SKM-1 treated with dmso at 0.1 percent for 144 hours (cell line): ENCODE results near the gene TRABD2A.
"Not testable (repeated sequence)": the region's sequence is repeated elsewhere in the genome, so short reads cannot be mapped to it uniquely, and the experiment has no call there.

Source experiments
- DNase-seq: peaks from one replicate; lab custom pipeline; 2025; ENCODE audit not compliant: unreplicated experiment; lab: John Stamatoyannopoulos, UW

TRABD2A gene

DNA sequence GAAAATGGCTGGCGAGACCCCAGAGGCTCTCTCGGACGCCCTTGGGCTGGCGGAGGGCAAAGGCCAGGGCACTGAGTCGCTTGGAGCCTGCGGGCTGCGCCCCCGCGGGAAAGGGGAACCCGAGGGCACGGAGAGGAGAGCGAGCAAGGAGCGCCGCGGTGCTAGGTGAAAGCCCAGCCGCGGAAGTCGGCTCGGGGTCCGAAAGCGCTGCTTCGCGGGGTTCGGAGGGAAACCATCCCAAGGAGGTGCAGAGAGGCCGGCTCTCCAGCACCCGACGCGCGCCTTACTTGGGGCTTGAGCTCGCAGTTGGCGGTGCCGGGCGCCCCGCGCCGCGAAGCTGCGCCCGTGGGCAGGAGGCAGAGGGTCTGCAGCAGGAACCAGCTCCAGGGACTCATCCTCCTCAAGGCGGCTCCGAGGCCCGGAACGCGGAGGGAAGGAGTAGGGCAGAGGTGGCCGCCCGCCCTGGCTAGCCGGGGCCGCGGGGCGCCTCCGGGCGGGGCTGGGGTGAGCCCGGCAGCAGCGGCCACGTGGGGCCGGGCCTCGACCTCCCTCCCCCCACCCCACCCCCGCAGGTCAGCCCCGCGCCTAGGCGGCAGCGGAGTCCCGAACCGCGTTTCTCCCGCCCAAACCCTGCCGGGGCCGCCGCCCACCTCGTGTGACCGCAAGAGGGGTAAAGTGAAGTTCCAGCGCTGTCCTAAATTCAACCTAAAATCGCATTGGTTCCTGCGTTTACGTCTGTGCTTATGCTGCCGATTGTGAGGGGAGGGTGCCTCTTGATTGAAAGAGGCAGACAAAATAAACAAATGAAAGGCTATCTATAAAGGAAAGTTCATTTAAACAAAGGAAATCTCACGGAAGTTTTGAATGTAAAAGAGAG is at the start of gene TRABD2A:
TRABD2A (minus strand) TSS at position 440 of the 877 bp plus-strand sequence; CDS start at position 395, 45 bp downstream.
- DNase-seq: no peak

GRCh38 chr2:84927275-84927627 is 46.4 kb upstream of the TRABD2A start:
- DNase-seq: no peak

DNA sequence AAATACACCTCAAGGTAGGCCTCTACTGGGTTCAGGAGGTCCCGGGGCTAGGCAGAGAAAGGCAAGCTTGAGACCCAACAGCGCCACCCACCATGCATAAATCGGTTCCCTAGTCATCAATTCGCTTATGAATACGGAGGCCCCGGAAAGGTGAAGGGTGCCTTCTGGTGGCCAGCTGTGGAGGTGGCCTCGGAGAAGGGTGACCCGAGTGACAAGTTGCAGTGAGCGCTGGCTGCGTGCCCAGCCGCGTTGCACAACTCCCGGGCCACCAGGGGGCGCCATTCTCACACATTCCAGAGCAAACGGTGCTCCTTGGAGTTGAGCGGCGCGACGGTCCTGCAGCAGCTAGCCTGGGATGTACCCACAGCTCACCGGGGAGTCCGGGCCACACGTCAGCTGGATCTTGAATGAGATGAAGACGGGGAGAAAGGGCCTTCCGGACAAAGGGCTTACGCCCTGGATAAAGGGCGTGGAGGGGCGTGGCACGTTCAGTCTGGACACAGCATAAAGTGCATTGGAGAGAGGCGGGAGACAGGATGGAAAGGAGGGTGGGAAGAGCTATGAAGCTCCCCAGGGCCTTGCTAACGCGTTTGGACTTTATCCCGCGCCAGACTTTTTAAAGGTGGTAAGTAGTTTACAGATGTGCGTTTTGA is 45.0 kb upstream of the TRABD2A start:
- DNase-seq: peak; percentile 98

DNA sequence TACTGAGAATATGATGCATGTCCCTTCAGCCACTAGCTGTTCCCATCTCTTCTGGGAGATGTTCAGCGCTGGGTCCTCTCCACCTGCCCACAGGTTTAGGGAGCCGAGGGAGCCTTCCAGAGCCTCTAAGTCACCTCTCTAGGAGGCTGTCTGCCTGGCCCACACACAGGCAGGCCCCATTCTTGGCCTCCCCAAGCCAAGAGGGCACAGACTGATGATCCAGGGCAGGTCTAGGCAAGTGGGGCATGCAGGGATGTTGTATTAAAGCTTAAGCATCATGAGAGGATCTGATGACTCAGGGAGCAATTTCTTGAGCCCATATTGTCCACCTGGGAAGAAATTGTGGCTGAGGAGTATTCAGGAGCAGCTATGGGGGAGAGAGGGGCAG is 44.4 kb upstream of the TRABD2A start:
- DNase-seq: no peak

DNA sequence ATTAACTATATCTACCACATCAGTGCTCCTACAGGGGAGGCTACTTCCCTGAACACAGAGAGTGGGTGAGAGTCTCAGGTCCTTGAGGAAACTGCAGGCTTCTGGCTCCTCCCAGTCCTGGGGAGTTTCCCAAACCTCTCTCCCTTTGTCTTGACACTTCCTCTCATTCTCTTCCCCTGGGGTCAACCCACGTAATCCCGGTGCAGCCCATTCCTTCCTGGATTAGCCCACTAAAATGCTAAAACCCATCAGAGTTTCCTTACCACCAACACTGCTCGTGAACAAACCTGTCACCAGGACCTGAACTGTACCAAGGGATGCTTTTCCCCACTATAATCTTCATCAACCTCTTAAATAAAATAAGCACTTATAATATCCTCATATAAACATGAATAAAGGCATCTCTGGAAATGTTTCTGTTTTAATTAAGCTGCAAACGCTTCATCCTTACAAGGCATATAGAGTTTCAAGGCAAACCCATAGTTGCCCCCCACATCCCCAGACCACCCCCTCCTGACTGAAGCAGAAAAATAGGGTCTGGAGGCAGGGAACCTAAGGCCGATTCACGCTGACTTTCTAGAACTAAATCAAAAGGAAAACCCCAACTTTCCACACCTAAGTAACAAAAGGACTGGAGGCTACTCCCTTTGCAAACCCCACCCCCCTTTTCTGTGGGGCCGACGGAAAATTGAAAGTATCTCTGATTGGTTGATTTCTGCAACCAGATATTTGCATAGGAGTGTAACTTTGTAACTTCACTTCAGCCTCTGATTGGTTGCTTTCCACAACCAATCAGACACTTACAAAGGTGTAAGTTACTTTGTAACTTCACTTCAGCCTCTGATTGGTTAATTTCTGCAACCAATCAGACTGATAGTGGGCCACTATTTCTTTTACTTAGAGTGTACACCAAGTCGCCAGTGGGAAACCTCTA is 43.6 kb upstream of the TRABD2A start:
- no peak for DNase-seq

DNA sequence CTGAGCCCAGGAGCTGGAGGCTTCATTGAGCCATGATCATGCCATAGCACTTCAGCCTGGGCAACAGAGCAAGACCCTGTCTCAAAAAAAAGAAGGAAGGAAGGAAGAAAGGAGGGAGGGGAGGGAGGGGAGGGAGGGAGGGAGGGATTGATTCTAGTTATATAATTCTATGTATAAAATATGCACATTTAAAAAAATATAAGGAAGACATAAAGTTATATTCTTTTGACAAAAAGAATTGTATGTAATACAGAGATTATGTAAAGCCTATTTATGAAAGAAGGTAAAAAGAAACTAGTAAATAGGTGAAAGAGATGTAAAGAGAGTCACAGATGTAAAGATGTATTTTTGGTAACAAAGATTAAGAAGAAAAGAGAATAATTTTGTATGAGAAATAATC is 42.1 kb upstream of the TRABD2A start:
- DNase-seq: no peak

DNA sequence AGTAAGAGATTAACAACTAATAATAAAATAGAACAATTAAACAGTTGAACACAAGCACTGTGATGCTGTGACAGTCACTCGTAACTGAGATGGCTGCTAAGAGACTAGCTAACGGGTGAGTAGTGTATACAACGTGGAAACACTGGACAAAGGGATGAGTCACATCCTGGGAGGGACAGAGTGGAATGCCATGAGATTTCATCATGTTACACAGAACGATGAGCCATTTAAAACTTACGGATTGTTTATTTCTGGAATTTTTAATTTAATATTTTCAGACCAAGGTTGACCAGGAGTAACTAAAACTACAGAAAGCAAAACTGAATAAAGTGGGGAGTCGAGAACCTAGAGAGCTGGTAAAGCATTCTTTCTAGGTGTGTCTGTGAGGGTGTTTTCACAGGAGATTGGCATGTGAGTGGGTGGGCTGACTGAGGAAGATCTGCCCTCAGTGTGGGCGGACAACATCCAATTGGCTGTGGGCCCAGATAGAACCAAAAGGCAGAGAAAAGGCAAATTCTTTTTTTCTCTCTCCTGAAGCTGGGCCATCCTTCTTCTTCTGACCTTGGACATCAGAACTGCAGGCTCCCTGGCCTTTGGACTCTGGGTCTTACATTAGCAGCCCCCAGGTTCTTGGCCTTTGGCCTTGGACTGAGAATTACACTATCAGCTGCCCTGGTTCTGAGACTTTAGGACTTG is 39.1 kb upstream of the TRABD2A start:
- no peak for DNase-seq

DNA sequence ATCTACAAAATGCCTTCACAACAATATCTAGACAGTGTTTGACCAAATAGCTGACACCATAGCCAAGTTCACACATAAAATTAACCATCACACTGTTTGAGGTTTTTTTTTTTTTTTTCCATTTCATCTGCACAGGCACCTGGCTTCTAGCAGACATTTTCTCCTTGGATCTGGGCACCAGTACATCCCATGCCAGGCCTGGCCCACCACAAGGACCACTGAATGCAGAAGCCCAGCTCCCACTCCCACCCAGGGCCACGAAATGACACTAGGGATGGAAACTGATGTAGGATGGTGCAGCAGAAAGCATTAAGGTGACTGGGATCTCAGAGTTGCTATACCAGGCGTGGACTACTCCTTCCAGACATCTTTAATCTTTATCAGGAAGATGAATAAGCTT is 37.5 kb upstream of the TRABD2A start:
- DNase-seq: no peak

DNA sequence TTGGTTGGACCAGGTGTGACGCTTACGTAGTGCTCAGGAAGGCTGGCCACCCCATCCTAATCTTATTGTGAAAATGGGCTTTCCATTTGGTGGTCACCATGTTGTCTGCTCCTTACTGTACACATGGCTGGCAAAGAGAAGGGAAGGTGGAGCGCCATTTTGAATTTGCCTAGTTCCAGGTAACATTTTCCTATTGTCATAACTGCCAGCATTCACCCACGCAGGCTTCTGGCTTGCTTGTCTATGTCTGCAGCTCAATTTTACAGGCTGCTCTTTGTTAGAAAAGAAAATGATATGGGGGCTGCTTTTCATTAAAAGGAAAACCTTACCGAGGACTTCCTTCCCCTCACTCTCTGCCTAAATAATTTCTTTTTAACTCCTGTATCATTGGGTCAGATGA is 36.9 kb upstream of the TRABD2A start:
- DNase-seq: not testable (repeated sequence)

GRCh38 chr2:84915675-84916074 is 34.8 kb upstream of the TRABD2A start:
- DNase-seq: not testable (repeated sequence)

- no peak for DNase-seq
Observed at GRCh38 chr2:84914334-84914733, 33.5 kb upstream of the TRABD2A start.

GRCh38 chr2:84912984-84913383 is 32.1 kb upstream of the TRABD2A start:
- DNase-seq: no peak

DNA sequence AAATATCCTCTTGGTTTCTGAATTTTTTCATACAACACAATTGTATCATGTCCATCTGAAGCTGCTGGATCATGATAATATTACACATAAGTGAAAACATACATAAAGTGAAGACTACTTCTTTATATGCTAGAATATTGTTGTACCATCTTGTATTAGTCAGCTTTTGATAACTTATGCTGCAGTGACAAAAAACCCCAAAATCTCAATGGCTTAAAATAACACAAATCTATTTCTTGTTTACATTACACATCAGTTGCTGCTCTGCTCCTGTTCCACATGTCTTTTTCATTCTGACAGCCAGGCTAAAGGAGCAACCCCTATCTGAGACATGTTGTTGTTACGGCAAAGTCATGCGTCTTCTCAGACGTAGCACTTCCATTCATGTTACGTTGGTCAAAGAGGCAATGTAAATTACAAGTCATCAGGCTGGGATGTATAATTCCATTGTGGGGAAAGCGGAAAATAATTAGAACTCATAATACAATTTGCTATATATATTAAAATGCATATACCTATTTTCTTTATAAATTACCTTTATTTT is 30.3 kb upstream of the TRABD2A start:
- DNase-seq: no peak

DNA sequence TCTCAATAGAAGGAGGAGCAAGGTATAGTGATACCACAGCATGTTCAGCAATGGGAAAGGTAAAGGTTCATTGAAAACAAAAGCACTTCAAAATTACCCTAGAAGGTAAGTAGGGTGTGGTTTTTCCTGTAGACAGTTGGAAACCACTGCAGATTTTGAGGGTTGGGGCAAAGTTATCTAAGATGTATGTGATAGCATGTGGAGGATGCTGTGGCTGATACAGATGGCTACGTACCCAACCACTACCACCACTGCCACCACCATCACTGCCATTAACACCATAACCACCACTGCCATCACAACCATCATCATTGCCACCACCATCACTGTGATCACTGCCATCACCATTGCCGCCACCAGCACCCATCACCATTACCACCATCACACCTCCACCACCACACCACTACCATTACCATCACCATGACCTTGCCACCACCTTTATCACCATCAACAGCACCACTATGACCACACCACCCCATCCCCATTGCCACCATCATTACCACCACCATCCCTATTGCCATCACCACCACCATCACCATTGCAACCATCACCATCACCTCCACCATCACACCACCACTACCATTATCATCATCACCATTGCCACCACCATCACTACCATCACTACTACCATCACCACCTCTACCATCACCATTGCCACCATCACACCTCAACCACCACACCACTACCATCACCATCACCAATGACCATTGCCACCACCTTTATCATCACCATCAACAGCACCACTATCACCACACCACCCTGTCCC is 28.2 kb upstream of the TRABD2A start:
- no peak for DNase-seq

DNA sequence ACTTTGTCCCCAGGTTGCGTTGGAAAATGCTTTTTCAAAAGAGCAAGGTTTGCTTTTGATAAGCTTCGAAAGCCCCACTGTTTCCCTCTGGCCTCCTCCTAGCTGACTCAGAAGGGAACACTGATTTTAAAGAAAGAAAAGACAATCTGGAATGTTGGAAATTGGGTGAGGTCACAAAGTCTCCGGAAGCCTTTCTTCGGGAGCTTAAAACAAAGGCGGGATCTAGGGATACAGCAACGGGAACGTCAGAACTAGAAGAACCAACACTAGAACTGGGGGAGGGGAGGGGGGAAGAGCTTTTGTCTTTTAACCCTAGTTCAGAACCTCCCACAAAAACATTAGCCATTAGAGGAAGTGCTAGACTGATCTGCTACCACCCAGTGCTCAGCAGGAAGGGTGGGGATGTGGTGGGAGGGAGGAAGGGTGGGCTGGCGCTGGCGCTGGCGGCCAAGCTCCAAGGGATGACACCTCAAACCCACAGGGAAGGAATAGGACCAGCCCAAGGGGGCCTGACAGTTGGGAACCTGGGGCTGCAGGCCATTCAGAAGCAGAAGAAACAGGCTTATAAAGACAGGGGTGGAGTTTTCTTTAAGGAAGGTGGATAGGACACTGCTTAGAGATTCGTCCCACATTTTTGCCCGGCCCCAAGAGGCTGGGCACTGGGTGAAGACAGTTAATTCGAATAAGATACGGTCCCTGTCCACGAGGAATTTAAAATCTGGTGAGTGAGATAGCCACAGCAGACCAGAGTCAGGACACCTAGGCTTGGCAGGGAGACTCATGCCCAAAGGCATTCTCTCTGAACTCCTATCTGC is 26.2 kb upstream of the TRABD2A start:
- peak; percentile 87 for DNase-seq

DNA sequence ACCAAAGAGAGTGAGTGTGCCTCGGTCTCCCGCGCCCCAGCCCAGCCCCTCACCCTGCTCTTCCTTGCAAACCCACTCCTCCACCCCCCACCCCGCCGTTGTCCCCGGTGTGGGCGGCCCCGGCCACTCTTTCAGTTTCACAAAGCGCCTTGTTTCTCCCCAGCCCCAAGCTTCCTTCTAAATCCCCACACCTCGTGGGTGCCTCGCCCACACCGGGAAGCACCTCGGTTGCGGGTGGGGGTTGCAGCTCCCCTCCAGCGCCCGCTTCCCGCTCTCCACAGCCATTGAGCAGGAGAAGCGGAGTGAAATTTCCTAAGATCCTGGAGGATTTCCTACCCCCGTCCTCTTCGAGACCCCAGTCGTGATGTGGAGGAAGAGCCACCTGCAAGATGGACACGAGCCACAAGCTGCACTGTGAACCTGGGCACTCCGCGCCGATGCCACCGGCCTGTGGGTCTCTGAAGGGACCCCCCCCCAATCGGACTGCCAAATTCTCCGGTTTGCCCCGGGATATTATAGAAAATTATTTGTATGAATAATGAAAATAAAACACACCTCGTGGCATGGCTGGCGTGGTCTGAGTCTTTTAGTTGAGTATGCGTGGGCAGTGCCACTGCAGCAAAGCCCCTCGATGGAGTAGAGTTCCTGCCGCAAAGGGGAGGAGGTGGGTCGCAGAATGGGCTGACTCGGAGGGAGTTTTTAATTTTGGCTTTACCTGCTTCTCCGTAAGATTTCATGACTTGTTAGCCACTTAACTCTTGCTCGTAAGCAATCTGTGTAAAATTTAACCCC is 25.4 kb upstream of the TRABD2A start:
- no peak for DNase-seq

GRCh38 chr2:84905181-84906107 is 24.6 kb upstream of the TRABD2A start, which contains the start of gene TMSB10:
TMSB10 (plus strand) TSS chr2:84905656.
- peak; percentile 80 for DNase-seq
